ENCODE data around the gene ALKBH3.

DNA sequence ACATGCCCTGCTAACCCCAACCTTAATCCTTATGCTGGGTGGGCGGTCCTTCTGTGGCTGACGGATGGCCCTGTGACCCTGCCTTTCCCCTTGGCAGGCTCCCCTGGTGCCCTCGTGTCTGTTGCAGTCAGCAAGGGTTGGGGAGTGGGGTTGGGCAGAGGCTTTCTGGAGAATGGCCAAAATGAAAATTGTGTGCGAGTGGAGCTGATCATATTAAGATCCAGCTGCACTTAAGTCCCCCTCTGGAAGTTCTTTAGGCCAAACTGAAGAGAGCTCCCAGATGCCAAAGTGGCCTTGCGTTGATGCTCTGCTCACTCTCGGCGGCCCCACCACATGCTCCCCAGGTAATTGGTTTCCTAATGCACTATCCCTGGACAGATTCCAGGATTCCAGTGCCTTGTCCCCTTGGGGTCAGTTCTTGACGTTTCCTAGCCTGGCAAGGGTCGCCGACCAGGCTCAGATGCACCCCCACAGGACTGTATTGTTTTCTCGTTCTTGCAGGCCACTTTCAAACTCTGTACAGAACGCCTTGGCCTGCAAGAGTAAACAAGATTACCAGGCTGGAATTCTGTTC lies 45.4 kb downstream of the ALKBH3 start:
- no peak for TF ChIP-seq EZH2 (IDR thresholded peaks at IDR 0.05; ENCODE audit: low read depth, unreplicated experiment)
- TF ChIP-seq, protein P1, sequence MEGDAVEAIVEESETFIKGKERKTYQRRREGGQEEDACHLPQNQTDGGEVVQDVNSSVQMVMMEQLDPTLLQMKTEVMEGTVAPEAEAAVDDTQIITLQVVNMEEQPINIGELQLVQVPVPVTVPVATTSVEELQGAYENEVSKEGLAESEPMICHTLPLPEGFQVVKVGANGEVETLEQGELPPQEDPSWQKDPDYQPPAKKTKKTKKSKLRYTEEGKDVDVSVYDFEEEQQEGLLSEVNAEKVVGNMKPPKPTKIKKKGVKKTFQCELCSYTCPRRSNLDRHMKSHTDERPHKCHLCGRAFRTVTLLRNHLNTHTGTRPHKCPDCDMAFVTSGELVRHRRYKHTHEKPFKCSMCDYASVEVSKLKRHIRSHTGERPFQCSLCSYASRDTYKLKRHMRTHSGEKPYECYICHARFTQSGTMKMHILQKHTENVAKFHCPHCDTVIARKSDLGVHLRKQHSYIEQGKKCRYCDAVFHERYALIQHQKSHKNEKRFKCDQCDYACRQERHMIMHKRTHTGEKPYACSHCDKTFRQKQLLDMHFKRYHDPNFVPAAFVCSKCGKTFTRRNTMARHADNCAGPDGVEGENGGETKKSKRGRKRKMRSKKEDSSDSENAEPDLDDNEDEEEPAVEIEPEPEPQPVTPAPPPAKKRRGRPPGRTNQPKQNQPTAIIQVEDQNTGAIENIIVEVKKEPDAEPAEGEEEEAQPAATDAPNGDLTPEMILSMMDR (conservative IDR thresholded peaks at IDR 0.05; ENCODE audit: low read depth in 2 of 2) = no peak
- TF ChIP-seq, protein P2, sequence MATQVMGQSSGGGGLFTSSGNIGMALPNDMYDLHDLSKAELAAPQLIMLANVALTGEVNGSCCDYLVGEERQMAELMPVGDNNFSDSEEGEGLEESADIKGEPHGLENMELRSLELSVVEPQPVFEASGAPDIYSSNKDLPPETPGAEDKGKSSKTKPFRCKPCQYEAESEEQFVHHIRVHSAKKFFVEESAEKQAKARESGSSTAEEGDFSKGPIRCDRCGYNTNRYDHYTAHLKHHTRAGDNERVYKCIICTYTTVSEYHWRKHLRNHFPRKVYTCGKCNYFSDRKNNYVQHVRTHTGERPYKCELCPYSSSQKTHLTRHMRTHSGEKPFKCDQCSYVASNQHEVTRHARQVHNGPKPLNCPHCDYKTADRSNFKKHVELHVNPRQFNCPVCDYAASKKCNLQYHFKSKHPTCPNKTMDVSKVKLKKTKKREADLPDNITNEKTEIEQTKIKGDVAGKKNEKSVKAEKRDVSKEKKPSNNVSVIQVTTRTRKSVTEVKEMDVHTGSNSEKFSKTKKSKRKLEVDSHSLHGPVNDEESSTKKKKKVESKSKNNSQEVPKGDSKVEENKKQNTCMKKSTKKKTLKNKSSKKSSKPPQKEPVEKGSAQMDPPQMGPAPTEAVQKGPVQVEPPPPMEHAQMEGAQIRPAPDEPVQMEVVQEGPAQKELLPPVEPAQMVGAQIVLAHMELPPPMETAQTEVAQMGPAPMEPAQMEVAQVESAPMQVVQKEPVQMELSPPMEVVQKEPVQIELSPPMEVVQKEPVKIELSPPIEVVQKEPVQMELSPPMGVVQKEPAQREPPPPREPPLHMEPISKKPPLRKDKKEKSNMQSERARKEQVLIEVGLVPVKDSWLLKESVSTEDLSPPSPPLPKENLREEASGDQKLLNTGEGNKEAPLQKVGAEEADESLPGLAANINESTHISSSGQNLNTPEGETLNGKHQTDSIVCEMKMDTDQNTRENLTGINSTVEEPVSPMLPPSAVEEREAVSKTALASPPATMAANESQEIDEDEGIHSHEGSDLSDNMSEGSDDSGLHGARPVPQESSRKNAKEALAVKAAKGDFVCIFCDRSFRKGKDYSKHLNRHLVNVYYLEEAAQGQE (IDR thresholded peaks at IDR 0.05; ENCODE audit: unreplicated experiment) = no peak
- no peak for TF ChIP-seq EZH2phosphoT487 (IDR thresholded peaks at IDR 0.05; ENCODE audit: unreplicated experiment)
- TF ChIP-seq JUNB (IDR thresholded peaks at IDR 0.05; ENCODE audit: unreplicated experiment) = no peak
- TF ChIP-seq CREB1 (CRISPR knock-in tag; IDR thresholded peaks at IDR 0.05; ENCODE audit: low read depth) = no peak
- TF ChIP-seq, protein P3, sequence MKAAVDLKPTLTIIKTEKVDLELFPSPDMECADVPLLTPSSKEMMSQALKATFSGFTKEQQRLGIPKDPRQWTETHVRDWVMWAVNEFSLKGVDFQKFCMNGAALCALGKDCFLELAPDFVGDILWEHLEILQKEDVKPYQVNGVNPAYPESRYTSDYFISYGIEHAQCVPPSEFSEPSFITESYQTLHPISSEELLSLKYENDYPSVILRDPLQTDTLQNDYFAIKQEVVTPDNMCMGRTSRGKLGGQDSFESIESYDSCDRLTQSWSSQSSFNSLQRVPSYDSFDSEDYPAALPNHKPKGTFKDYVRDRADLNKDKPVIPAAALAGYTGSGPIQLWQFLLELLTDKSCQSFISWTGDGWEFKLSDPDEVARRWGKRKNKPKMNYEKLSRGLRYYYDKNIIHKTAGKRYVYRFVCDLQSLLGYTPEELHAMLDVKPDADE (IDR thresholded peaks at IDR 0.05) = no peak
- TF ChIP-seq POLR2AphosphoS5 (IDR thresholded peaks at IDR 0.05; ENCODE audit: low read depth) = no peak
- no peak for TF ChIP-seq STAT1 (IDR thresholded peaks at IDR 0.05; ENCODE audit: unreplicated experiment)
- no peak for TF ChIP-seq ZNF331 (CRISPR knock-in tag; IDR thresholded peaks at IDR 0.05; ENCODE audit: low read depth)
- TF ChIP-seq ZNF114 (CRISPR knock-in tag; IDR thresholded peaks at IDR 0.05) = no peak
- TF ChIP-seq, protein P4, sequence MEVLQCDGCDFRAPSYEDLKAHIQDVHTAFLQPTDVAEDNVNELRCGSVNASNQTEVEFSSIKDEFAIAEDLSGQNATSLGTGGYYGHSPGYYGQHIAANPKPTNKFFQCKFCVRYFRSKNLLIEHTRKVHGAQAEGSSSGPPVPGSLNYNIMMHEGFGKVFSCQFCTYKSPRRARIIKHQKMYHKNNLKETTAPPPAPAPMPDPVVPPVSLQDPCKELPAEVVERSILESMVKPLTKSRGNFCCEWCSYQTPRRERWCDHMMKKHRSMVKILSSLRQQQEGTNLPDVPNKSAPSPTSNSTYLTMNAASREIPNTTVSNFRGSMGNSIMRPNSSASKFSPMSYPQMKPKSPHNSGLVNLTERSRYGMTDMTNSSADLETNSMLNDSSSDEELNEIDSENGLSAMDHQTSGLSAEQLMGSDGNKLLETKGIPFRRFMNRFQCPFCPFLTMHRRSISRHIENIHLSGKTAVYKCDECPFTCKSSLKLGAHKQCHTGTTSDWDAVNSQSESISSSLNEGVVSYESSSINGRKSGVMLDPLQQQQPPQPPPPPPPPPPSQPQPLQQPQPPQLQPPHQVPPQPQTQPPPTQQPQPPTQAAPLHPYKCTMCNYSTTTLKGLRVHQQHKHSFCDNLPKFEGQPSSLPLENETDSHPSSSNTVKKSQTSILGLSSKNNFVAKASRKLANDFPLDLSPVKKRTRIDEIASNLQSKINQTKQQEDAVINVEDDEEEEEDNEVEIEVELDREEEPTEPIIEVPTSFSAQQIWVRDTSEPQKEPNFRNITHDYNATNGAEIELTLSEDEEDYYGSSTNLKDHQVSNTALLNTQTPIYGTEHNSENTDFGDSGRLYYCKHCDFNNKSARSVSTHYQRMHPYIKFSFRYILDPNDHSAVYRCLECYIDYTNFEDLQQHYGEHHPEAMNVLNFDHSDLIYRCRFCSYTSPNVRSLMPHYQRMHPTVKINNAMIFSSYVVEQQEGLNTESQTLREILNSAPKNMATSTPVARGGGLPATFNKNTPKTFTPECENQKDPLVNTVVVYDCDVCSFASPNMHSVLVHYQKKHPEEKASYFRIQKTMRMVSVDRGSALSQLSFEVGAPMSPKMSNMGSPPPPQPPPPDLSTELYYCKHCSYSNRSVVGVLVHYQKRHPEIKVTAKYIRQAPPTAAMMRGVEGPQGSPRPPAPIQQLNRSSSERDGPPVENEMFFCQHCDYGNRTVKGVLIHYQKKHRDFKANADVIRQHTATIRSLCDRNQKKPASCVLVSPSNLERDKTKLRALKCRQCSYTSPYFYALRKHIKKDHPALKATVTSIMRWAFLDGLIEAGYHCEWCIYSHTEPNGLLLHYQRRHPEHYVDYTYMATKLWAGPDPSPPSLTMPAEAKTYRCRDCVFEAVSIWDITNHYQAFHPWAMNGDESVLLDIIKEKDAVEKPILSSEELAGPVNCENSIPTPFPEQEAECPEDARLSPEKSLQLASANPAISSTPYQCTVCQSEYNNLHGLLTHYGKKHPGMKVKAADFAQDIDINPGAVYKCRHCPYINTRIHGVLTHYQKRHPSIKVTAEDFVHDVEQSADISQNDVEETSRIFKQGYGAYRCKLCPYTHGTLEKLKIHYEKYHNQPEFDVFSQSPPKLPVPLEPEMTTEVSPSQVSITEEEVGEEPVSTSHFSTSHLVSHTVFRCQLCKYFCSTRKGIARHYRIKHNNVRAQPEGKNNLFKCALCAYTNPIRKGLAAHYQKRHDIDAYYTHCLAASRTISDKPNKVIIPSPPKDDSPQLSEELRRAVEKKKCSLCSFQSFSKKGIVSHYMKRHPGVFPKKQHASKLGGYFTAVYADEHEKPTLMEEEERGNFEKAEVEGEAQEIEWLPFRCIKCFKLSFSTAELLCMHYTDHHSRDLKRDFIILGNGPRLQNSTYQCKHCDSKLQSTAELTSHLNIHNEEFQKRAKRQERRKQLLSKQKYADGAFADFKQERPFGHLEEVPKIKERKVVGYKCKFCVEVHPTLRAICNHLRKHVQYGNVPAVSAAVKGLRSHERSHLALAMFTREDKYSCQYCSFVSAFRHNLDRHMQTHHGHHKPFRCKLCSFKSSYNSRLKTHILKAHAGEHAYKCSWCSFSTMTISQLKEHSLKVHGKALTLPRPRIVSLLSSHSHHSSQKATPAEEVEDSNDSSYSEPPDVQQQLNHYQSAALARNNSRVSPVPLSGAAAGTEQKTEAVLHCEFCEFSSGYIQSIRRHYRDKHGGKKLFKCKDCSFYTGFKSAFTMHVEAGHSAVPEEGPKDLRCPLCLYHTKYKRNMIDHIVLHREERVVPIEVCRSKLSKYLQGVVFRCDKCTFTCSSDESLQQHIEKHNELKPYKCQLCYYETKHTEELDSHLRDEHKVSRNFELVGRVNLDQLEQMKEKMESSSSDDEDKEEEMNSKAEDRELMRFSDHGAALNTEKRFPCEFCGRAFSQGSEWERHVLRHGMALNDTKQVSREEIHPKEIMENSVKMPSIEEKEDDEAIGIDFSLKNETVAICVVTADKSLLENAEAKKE (CRISPR knock-in tag; IDR thresholded peaks at IDR 0.05) = no peak
- TF ChIP-seq NANOG (IDR thresholded peaks at IDR 0.05; ENCODE audit: borderline replicate concordance) = no peak
